H1 (cell line): Measurements from ENCODE around the gene CRKL. TPM values are rescaled to one million over a fixed set of nuclear protein-coding genes. Genes with fewer than 3 reads are reported as not detected.

Experiments used
- CTCF ChIA-PET: fragments of 300-600 bp; sonication (Branson Sonifier 250); formaldehyde crosslinking; loops from one replicate; lab custom pipeline; 2021; ENCODE audit not compliant: partially characterized antibody; lab: Charles Lee
- POLR2A ChIA-PET: fragments of 300-600 bp; sonication (Branson Sonifier 250); formaldehyde crosslinking; loops from one replicate; lab custom pipeline; 2021; ENCODE audit warnings: inconsistent platforms; ENCODE audit not compliant: partially characterized antibody; lab: Charles Lee
- DNase-seq, 2 experiments: peaks; one replicate each; pipeline versions ENCODE4 v3.0.0 to v3.0.0-alpha.2; 2010 to 2022; ENCODE audit warnings: low spot score in 2 of 2, low read depth in 1 of 2, mixed read lengths in 1 of 2
- FAIRE-seq: peaks from 2 replicates; lab custom pipeline; 2011; peaks lifted over from hg19 to GRCh38; lab: Jason Lieb, UNC
- H2AFZ ChIP-seq: 2 replicates; pipeline ENCODE4 v1.8.1; 2012; ENCODE audit warnings: low read length, inconsistent platforms
- H2AK5ac ChIP-seq: 2 replicates; pipeline ENCODE4 v1.6.1; 2013; ENCODE audit warnings: low read depth, low read length
- H2BK120ac ChIP-seq: replicated peaks from 2 replicates; pipeline ENCODE3; 2013; ENCODE audit warnings: low read depth, low read length, inconsistent platforms
- H2BK12ac ChIP-seq: 2 replicates; pipeline ENCODE4 v1.6.1; 2013; ENCODE audit warnings: low read depth, low read length
- H2BK15ac ChIP-seq: 2 replicates; pipeline ENCODE4 v1.6.1; 2013; ENCODE audit warnings: low read length
- H2BK20ac ChIP-seq: 2 replicates; pipeline ENCODE4 v1.6.1; 2013; ENCODE audit warnings: low read length
- H2BK5ac ChIP-seq: 2 replicates; pipeline ENCODE4 v1.6.1; 2013; ENCODE audit warnings: low read depth, low read length
- H3K14ac ChIP-seq: 2 replicates; pipeline ENCODE4 v1.6.1; 2013; ENCODE audit warnings: inconsistent platforms; ENCODE audit not compliant: insufficient read length
- H3K18ac ChIP-seq: 2 replicates; pipeline ENCODE4 v1.6.1; 2013; ENCODE audit warnings: low read length; ENCODE audit errors: extremely low read depth
- H3K23ac ChIP-seq: 2 replicates; pipeline ENCODE4 v1.6.1; 2013; ENCODE audit warnings: inconsistent platforms; ENCODE audit not compliant: insufficient read length
- H3K23me2 ChIP-seq: 2 replicates; pipeline ENCODE4 v1.6.1; 2013; ENCODE audit warnings: low read depth, low read length
- H3K27ac ChIP-seq: 2 replicates; pipeline ENCODE4 v1.6.1; 2011; ENCODE audit warnings: low read depth, low read length, inconsistent platforms
- H3K27me3 ChIP-seq, 4 experiments: replicated peaks in 1 of 4; 1 replicate in 1 of 4; 2 replicates in 3 of 4; pipeline versions ENCODE4 v1.6.1 to v1.8.1; 2011 to 2013; ENCODE audit warnings: low read length in 3 of 4, mild to moderate bottlenecking in 3 of 4, inconsistent platforms in 2 of 4, mixed read lengths in 2 of 4, moderate library complexity in 1 of 4; ENCODE audit not compliant: control insufficient read depth in 3 of 4, insufficient read depth in 3 of 4; ENCODE audit errors: extremely low read depth in 1 of 4
- H3K36me3 ChIP-seq, 4 experiments: 2 replicates each; pipeline versions ENCODE4 v1.6.1 to v1.8.1; 2011 to 2013; ENCODE audit warnings: mild to moderate bottlenecking in 4 of 4, low read length in 3 of 4, moderate library complexity in 2 of 4, control low read depth in 1 of 4, inconsistent platforms in 1 of 4; ENCODE audit not compliant: insufficient read depth in 4 of 4, control insufficient read depth in 2 of 4
- H3K4ac ChIP-seq: replicated peaks from 2 replicates; pipeline ENCODE3; 2013; ENCODE audit warnings: low read length, low read depth, mixed read lengths, inconsistent platforms; ENCODE audit not compliant: insufficient read length
- H3K4me1 ChIP-seq, 4 experiments: replicated peaks in 1 of 4; 1 replicate in 1 of 4; 2 replicates in 3 of 4; pipeline versions ENCODE4 v1.6.1 to v1.8.1; 2011 to 2013; ENCODE audit warnings: low read length in 3 of 4, inconsistent platforms in 2 of 4, mixed read lengths in 1 of 4; ENCODE audit not compliant: insufficient read depth in 4 of 4, control insufficient read depth in 3 of 4
- H3K4me2 ChIP-seq, 2 experiments: 2 replicates each; pipeline versions ENCODE4 v1.6.1 to v1.8.1; 2011 to 2013; ENCODE audit warnings: low read depth in 2 of 2, low read length in 2 of 2, control low read depth in 1 of 2, inconsistent platforms in 1 of 2, mild to moderate bottlenecking in 1 of 2; ENCODE audit not compliant: insufficient read depth in 1 of 2
- H3K4me3 ChIP-seq, 4 experiments: fragments of 200-600, 300-600 bp in 1 of 4; sonication (generic), shearing (Covaris generic), sonication (Bioruptor Twin) in 1 of 4; 2 replicates each; pipeline versions ENCODE4 v1.5.1 to v1.8.1; 2011 to 2016; ENCODE audit warnings: low read length in 4 of 4, low read depth in 3 of 4, control low read depth in 2 of 4, inconsistent platforms in 2 of 4, mild to moderate bottlenecking in 2 of 4, mixed read lengths in 1 of 4, moderate library complexity in 1 of 4; ENCODE audit not compliant: insufficient read depth in 2 of 4; ENCODE audit errors: extremely low read depth in 1 of 4
- H3K56ac ChIP-seq: replicated peaks from 2 replicates; pipeline ENCODE3; 2013; ENCODE audit warnings: low read depth, mild to moderate bottlenecking, mixed read lengths, low read length, inconsistent platforms; ENCODE audit not compliant: insufficient read length
- H3K79me1 ChIP-seq: 2 replicates; pipeline ENCODE4 v1.6.1; 2013; ENCODE audit warnings: low read depth, low read length, control low read depth
- H3K79me2 ChIP-seq, 2 experiments: 2 replicates each; pipeline versions ENCODE4 v1.6.1 to v1.8.1; 2012 to 2013; ENCODE audit warnings: low read length in 2 of 2, mild to moderate bottlenecking in 2 of 2, inconsistent platforms in 1 of 2; ENCODE audit not compliant: insufficient read depth in 2 of 2, control insufficient read depth in 1 of 2
- H3K9ac ChIP-seq, 4 experiments: replicated peaks in 1 of 4; 1 replicate in 1 of 4; 2 replicates in 3 of 4; pipeline versions ENCODE4 v1.6.1 to v1.8.1; 2011 to 2013; ENCODE audit warnings: low read depth in 3 of 4, low read length in 3 of 4, control low read depth in 2 of 4, mild to moderate bottlenecking in 2 of 4, moderate library complexity in 2 of 4, inconsistent platforms in 1 of 4; ENCODE audit errors: extremely low read depth in 1 of 4
- H3K9me3 ChIP-seq, 2 experiments: 2 replicates each; pipeline versions ENCODE4 v1.6.1 to v1.8.1; 2012 to 2013; ENCODE audit warnings: mild to moderate bottlenecking in 2 of 2, moderate library complexity in 2 of 2, control low read depth in 1 of 2, inconsistent platforms in 1 of 2, low read depth in 1 of 2, low read length in 1 of 2, mixed read lengths in 1 of 2; ENCODE audit not compliant: insufficient read depth in 2 of 2
- H4K20me1 ChIP-seq, 2 experiments: replicated peaks in 1 of 2; 2 replicates each; pipeline versions ENCODE3 to v1.8.1; 2011 to 2013; ENCODE audit warnings: inconsistent platforms in 2 of 2, low read length in 2 of 2, mild to moderate bottlenecking in 1 of 2; ENCODE audit not compliant: insufficient read depth in 2 of 2, control insufficient read depth in 1 of 2
- H4K5ac ChIP-seq: 2 replicates; pipeline ENCODE4 v1.6.1; 2013; ENCODE audit warnings: low read length, low read depth, mixed read lengths, inconsistent platforms; ENCODE audit not compliant: insufficient read length
- H4K8ac ChIP-seq: 2 replicates; pipeline ENCODE4 v1.8.0; 2013; ENCODE audit warnings: mild to moderate bottlenecking, moderate library complexity, low read length, inconsistent platforms; ENCODE audit not compliant: insufficient read depth; ENCODE audit errors: extremely low read depth
- H4K91ac ChIP-seq: replicated peaks from 2 replicates; pipeline ENCODE3; 2013; ENCODE audit warnings: low read length, mixed read lengths, inconsistent platforms; ENCODE audit not compliant: insufficient read length
- CBX5 ChIP-seq: fragments of 300-800, 300-1000 bp; sonication (generic); IDR thresholded peaks from 2 replicates; pipeline ENCODE4 v1.7.1; 2016; ENCODE audit warnings: antibody characterized with exemption, low read length, low read depth
- CEBPB ChIP-seq: IDR thresholded peaks from 2 replicates; pipeline ENCODE4 v1.6.1; 2012; ENCODE audit warnings: low read depth, low read length
- CHD2 ChIP-seq: IDR thresholded peaks from 2 replicates; pipeline ENCODE4 v1.6.1; 2012; ENCODE audit warnings: low read length, improper control_type of control experiment
- JUN ChIP-seq: IDR thresholded peaks from 2 replicates; pipeline ENCODE4 v1.6.1; 2011; ENCODE audit warnings: low read depth, mild to moderate bottlenecking, improper control_type of control experiment, low read length
- MAFK ChIP-seq: IDR thresholded peaks from 2 replicates; pipeline ENCODE4 v1.6.1; 2012; ENCODE audit warnings: low read depth, mild to moderate bottlenecking, improper control_type of control experiment, low read length
- RFX5 ChIP-seq: IDR thresholded peaks from 2 replicates; pipeline ENCODE4 v1.6.1; 2011; ENCODE audit warnings: low read depth, low read length, improper control_type of control experiment, borderline replicate concordance
- RXRA ChIP-seq: IDR thresholded peaks from 2 replicates; pipeline ENCODE4 v1.6.1; 2011; ENCODE audit warnings: low read depth, mild to moderate bottlenecking, low read length, moderate library complexity; ENCODE audit not compliant: insufficient read depth
- SRF ChIP-seq: IDR thresholded peaks from 2 replicates; pipeline ENCODE4 v1.6.1; 2011; ENCODE audit warnings: mild to moderate bottlenecking, low read depth, low read length, moderate library complexity
- YY1 ChIP-seq: IDR thresholded peaks from 2 replicates; pipeline ENCODE4 v1.6.1; 2011; ENCODE audit warnings: low read depth, mild to moderate bottlenecking, low read length
- WGBS, 2 experiments: shearing (Covaris generic) in 1 of 2; methylation state at CpG; one replicate each; pipeline versions ENCODE4 v1.1.6 to v1.1.7; 2013 to 2015; ENCODE audit warnings: low lambda C conversion rate in 2 of 2, mixed read lengths in 2 of 2, inconsistent platforms in 1 of 2, low coverage in 1 of 2, missing lambda C conversion rate in 1 of 2; ENCODE audit not compliant: insufficient replicate concordance in 2 of 2, insufficient coverage in 1 of 2, insufficient read length in 1 of 2; ENCODE audit errors: extremely low coverage in 1 of 2, missing lambda C conversion rate in 1 of 2; 5-methylcytosine and 5-hydroxymethylcytosine counted together
- polyA plus RNA-seq, 7 experiments: library from polyadenylated mRNA; depleted of rRNA in 3 of 7; stranded (reverse) in 5 of 7; unstranded in 2 of 7; fragments of >200 nt in 5 of 7; fragments of 200-250 nt in 2 of 7; gene quantifications; 1 replicate in 5 of 7; 2 replicates in 1 of 7; 4 replicates in 1 of 7; pipeline versions ENCODE4 v1.2.1 to v1.2.3, GENCODE V29; 2011 to 2013; ENCODE audit warnings: missing spikeins in 2 of 7, mixed read lengths in 2 of 7
- total RNA-seq: library from RNA; stranded (reverse); fragmentation: NEBNext Ultra II Directional; extraction: Animal tissue kit (Norgen Biotek cat#: 25700); gene quantifications from 2 replicates; pipeline ENCODE4 v1.2.1, GENCODE V29; 2021

CRKL gene
- total and polyA plus RNA-seq, 2 of the 8 experiments (the other 6 are each of a cell fraction or from before 2014, with no cell fraction given) = 34.5 to 94.5 TPM

DNA sequence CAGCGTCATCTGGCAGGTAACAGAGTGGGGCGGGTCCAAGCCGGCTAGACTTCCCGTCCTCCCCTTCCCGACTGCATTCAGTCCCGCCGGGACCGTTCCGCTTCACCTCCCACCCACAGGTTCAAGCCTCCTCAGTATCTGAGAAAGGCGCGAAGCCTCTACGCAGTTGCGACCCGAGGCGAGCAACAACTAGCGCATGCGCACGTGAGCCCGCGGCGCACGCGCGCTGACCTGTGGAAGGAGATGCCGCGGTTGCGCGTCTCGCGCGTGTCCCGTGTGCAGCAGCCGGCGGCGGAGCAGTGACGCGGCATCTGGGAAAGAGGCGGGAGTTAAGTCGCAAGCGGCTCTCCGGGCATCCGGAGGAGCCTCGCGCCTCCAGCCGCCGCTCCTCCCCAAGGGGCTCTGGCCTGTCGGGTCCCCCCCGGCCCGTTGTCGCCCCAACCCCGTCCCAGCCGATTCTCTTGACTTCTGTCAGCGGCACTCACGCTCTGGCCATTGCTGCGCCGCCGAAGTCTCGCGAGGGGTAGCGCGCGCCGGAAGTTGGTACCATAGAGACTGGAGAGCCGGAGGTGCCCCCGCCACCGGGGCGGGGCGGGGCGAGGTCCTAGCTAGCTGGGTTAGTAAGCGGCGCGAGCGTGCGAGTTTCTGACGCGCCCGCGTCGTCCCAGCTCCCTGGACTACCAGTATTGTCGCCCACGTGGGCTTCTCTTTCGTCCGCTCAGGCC lies 84.6 kb downstream of the CRKL start, which contains the start of gene THAP7:
THAP7 (minus strand) TSS at position 518 of the 725 bp plus-strand sequence; CDS start at position 311, 207 bp downstream.
- Histone ChIP-seq H2BK120ac (no peak within 1 kb of the TSS), H2BK15ac (0 out of 2 replicates have a peak within 1 kb of the TSS, but pooled peaks have one; percentile 29), H4K20me1 (peaks cover 6 to 9% of the 10 kb centered on the region in 2 experiments), H2BK20ac (no peak within 1 kb of the TSS), H3K27ac (peak within 1 kb of the TSS; percentile 74; the same call in 1 of the 2 replicates), H3K36me3 (peaks cover 2 to 7% (median 4%) of the 10 kb centered on the region in 4 experiments; a peak in 4 of 8 replicates), H3K56ac (peak within 1 kb of the TSS; percentile 77), H3K4me2 (peak within 1 kb of the TSS; percentile 73 to 82), H2AK5ac (no peak within 1 kb of the TSS), H3K4ac (peak within 1 kb of the TSS; percentile 97), H3K14ac (no peak within 1 kb of the TSS), H3K4me3 (peak within 1 kb of the TSS; percentile 64 to 99 (median 83)), H3K4me1 (peaks cover 0 to 12% (median 8%) of the 10 kb centered on the region in 4 experiments; a peak in 5 of 7 replicates), H2BK12ac (0 out of 2 replicates have a peak within 1 kb of the TSS, but pooled peaks have one; percentile 75), H3K79me2 (no peaks in the 10 kb centered on the region; a peak in 1 of 4 replicates), H3K23me2 (peaks cover 12% of the 10 kb centered on the region; the same call in 1 of the 2 replicates), H3K9ac (peak within 1 kb of the TSS; percentile 66 to 86 (median 82)), H3K9me3 (no peaks in the 10 kb centered on the region), H3K79me1 (peaks cover 2% of the 10 kb centered on the region; the same call in 1 of the 2 replicates), H4K5ac (peak within 1 kb of the TSS; percentile 97), H2BK5ac (peak within 1 kb of the TSS; percentile 78), H3K23ac (no peak within 1 kb of the TSS), H3K18ac (peak within 1 kb of the TSS; percentile 78), H2AFZ (0 out of 2 replicates have a peak within 1 kb of the TSS, but pooled peaks have one; percentile 25), H3K27me3 (no peaks in the 10 kb centered on the region), H4K8ac (peak within 1 kb of the TSS; percentile 92), H4K91ac (peak within 1 kb of the TSS; percentile 91)
- CTCF ChIA-PET = interaction anchor here (0.8 to 3.0 kb wide), 10 partner anchors 16 to 407 kb away, joined by 3 to 13 read pairs (median 4); partner anchors contain the start of genes AIFM3 and LZTR1
- 2% methylated on average over 77 of the region's 83 CpGs; no CpG with 5 or more reads in 1 of the 2 experiments for WGBS, 2 experiments
- POLR2A ChIA-PET = interaction anchor here (0.9 to 5.5 kb wide), 8 partner anchors 10 to 116 kb away, joined by 4 to 45 read pairs (median 6); partner anchors contain the start of gene LZTR1
- FAIRE-seq (no peak), DNase-seq (peak; percentile 65 to 95)
- TF ChIP-seq CHD2 (peak; percentile 91), CBX5 (no peak), RXRA (no peak), RFX5 (no peak), CEBPB (no peak), MAFK (no peak), JUN (no peak), YY1 (peak; percentile 41; the same call in 1 of the 2 replicates), SRF (no peak)
